ENCODE results near the gene RAMP3.
A peak's percentile ranks its signal among the peaks of the same experiment; 100 is the strongest.
"Not testable (repeated sequence)": the region's sequence is repeated elsewhere in the genome, so short reads cannot be mapped to it uniquely, and the experiment has no call there.

RAMP3 gene

GRCh38 chr7:45130910-45131309, 26.7 kb upstream of the RAMP3 start:
- FAIRE-seq (no peak), DNase-seq (ENCODE audit: extremely low spot score, insufficient read length, low read depth) (no peak)

- DNase-seq (ENCODE audit: extremely low spot score, insufficient read length, low read depth), result no peak
- no peak for FAIRE-seq
These were observed 25.7 kb upstream of the RAMP3 start for GRCh38 chr7:45131891-45132290.

- no peak for DNase-seq (ENCODE audit: extremely low spot score, insufficient read length, low read depth)
- no peak for FAIRE-seq
These were observed 24.8 kb upstream of the RAMP3 start for GRCh38 chr7:45132708-45133320.

GRCh38 chr7:45133352-45133751, 24.2 kb upstream of the RAMP3 start:
- no peak for DNase-seq (ENCODE audit: extremely low spot score, insufficient read length, low read depth)

GRCh38 chr7:45133877-45134276, 23.7 kb upstream of the RAMP3 start:
- DNase-seq (ENCODE audit: extremely low spot score, insufficient read length, low read depth) (no peak), FAIRE-seq (no peak)

More at GRCh38 chr7:45133352-45133751, 24.2 kb upstream of the RAMP3 start:
- FAIRE-seq, result no peak

GRCh38 chr7:45136106-45137060, 21.2 kb upstream of the RAMP3 start:
- peak; percentile 92 for FAIRE-seq

GRCh38 chr7:45138433-45139267, 18.9 kb upstream of the RAMP3 start:
- no peak for FAIRE-seq
- no peak for DNase-seq (ENCODE audit: extremely low spot score, insufficient read length, low read depth)

More at GRCh38 chr7:45136106-45137060, 21.2 kb upstream of the RAMP3 start:
- peak; percentile 65 for DNase-seq (ENCODE audit: extremely low spot score, insufficient read length, low read depth)

- DNase-seq (ENCODE audit: extremely low spot score, insufficient read length, low read depth), result no peak
- no peak for FAIRE-seq
These were observed 16.8 kb upstream of the RAMP3 start for GRCh38 chr7:45140827-45141226.

- FAIRE-seq, result no peak
- DNase-seq (ENCODE audit: extremely low spot score, insufficient read length, low read depth), result no peak
These were observed 14.0 kb upstream of the RAMP3 start for GRCh38 chr7:45143616-45144015.

GRCh38 chr7:45145881-45146280, 11.7 kb upstream of the RAMP3 start:
- FAIRE-seq (no peak), DNase-seq (ENCODE audit: extremely low spot score, insufficient read length, low read depth) (no peak)

GRCh38 chr7:45146531-45147379, 10.8 kb upstream of the RAMP3 start:
- DNase-seq (ENCODE audit: extremely low spot score, insufficient read length, low read depth) (no peak), FAIRE-seq (no peak)

- no peak for FAIRE-seq
- DNase-seq (ENCODE audit: extremely low spot score, insufficient read length, low read depth), result no peak
These were observed 9.5 kb upstream of the RAMP3 start for GRCh38 chr7:45147858-45148652.

GRCh38 chr7:45148653-45148973, 9.0 kb upstream of the RAMP3 start:
- DNase-seq (ENCODE audit: extremely low spot score, insufficient read length, low read depth), result no peak
- no peak for FAIRE-seq

GRCh38 chr7:45149606-45150005, 8.0 kb upstream of the RAMP3 start:
- FAIRE-seq, result no peak
- DNase-seq (ENCODE audit: extremely low spot score, insufficient read length, low read depth), result no peak

- DNase-seq (ENCODE audit: extremely low spot score, insufficient read length, low read depth) (no peak), FAIRE-seq (no peak)
These were observed 7.4 kb upstream of the RAMP3 start for GRCh38 chr7:45150199-45150598.

- FAIRE-seq, result no peak
These were observed 6.4 kb upstream of the RAMP3 start for GRCh38 chr7:45151131-45151684.

GRCh38 chr7:45151967-45152366, 5.6 kb upstream of the RAMP3 start:
- DNase-seq (ENCODE audit: extremely low spot score, insufficient read length, low read depth) (no peak), FAIRE-seq (no peak)

More at GRCh38 chr7:45151131-45151684, 6.4 kb upstream of the RAMP3 start:
- DNase-seq (ENCODE audit: extremely low spot score, insufficient read length, low read depth), result no peak

GRCh38 chr7:45153233-45153632, 4.4 kb upstream of the RAMP3 start:
- FAIRE-seq (no peak), DNase-seq (ENCODE audit: extremely low spot score, insufficient read length, low read depth) (no peak)

GRCh38 chr7:45153861-45154260, 3.7 kb upstream of the RAMP3 start:
- not testable (repeated sequence) for FAIRE-seq; DNase-seq (ENCODE audit: extremely low spot score, insufficient read length, low read depth)

Data from GM18507 (cell line).